Peyer's patch (tissue), 4 donors: Measurements from ENCODE around the gene CFAP97D2. TPM values are rescaled to one million over a fixed set of nuclear protein-coding genes. Genes with fewer than 3 reads are reported as not detected.
"Not testable (repeated sequence)": the region's sequence is repeated elsewhere in the genome, so short reads cannot be mapped to it uniquely, and the experiment has no call there.

Experiments
- DNase-seq, 3 donors: peaks; one replicate each; pipeline ENCODE4 v3.0.0-alpha.2; 2017 to 2019
- H3K27ac ChIP-seq, 4 donors: fragments of 200-600 bp; sonication (generic); one replicate each; pipeline ENCODE4 v1.5.1; 2016 to 2019
- H3K27me3 ChIP-seq, 2 donors: fragments of 200-600 bp; sonication (generic); one replicate each; pipeline ENCODE4 v1.5.1; 2019
- H3K36me3 ChIP-seq, 3 donors: fragments of 200-600 bp; sonication (generic); one replicate each; pipeline ENCODE4 v1.5.1; 2016 to 2019
- H3K4me1 ChIP-seq, 4 donors: fragments of 200-600 bp; sonication (generic); one replicate each; pipeline ENCODE4 v1.5.1; 2016 to 2019
- H3K4me3 ChIP-seq, 4 donors: fragments of 200-600 bp; sonication (generic); 1 replicate in 3 of 4; 2 replicates in 1 of 4; pipeline ENCODE4 v1.5.1; 2016 to 2019; ENCODE audit warnings: mild to moderate bottlenecking in 1 of 4
- H3K9me3 ChIP-seq, 4 donors: fragments of 200-600 bp; sonication (generic); one replicate each; pipeline ENCODE4 v1.5.1; 2016 to 2019; ENCODE audit warnings: mild to moderate bottlenecking in 1 of 4
- POLR2A ChIP-seq, 2 donors: fragments of 450-650 bp; IDR thresholded peaks; one replicate each; pipeline ENCODE4 v1.5.1; 2017; ENCODE audit warnings: antibody characterized with exemption in 2 of 2, mild to moderate bottlenecking in 2 of 2, moderate library complexity in 2 of 2
- total RNA-seq, 4 donors: library from RNA; depleted of rRNA; stranded (reverse); fragments of >200 nt; gene quantifications; one replicate each; pipeline ENCODE4 v1.1.0, GENCODE V29; 2016
- TF ChIP-seq, protein P1 (sequence below), 6 experiments: fragments of 450-650 bp in 4 of 6; fragments of 200-600 bp in 2 of 6; sonication (generic) in 1 of 6; IDR thresholded peaks; one replicate each; pipeline ENCODE4 v1.5.1; 2017 to 2019; ENCODE audit warnings: antibody characterized with exemption in 6 of 6, mild to moderate bottlenecking in 3 of 6, moderate library complexity in 1 of 6

Gene CFAP97D2
- total RNA-seq, 4 donors from 2014 or later: not detected

GRCh38 chr13:114261328-114261965 lies 82.4 kb downstream of the CFAP97D2 start:
- no peak overlapping the region for H3K27ac ChIP-seq
- TF ChIP-seq POLR2A (IDR thresholded peaks at IDR 0.05): no peak
- TF ChIP-seq, protein P1, sequence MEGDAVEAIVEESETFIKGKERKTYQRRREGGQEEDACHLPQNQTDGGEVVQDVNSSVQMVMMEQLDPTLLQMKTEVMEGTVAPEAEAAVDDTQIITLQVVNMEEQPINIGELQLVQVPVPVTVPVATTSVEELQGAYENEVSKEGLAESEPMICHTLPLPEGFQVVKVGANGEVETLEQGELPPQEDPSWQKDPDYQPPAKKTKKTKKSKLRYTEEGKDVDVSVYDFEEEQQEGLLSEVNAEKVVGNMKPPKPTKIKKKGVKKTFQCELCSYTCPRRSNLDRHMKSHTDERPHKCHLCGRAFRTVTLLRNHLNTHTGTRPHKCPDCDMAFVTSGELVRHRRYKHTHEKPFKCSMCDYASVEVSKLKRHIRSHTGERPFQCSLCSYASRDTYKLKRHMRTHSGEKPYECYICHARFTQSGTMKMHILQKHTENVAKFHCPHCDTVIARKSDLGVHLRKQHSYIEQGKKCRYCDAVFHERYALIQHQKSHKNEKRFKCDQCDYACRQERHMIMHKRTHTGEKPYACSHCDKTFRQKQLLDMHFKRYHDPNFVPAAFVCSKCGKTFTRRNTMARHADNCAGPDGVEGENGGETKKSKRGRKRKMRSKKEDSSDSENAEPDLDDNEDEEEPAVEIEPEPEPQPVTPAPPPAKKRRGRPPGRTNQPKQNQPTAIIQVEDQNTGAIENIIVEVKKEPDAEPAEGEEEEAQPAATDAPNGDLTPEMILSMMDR (IDR thresholded peaks at IDR 0.05): no peak
- DNase-seq: no peak
- no peaks in the 10 kb centered on the region for H3K9me3 ChIP-seq
- no peaks in the 10 kb centered on the region for H3K4me1 ChIP-seq
- H3K4me3 ChIP-seq: no peak overlapping the region
- H3K27me3 ChIP-seq: no peaks in the 10 kb centered on the region
- peaks cover 0 to 100% (median 0%) of the 10 kb centered on the region in 3 donors for H3K36me3 ChIP-seq

GRCh38 chr13:114263578-114263977 lies 84.5 kb downstream of the CFAP97D2 start:
- no peaks in the 10 kb centered on the region for H3K4me1 ChIP-seq
- no peaks in the 10 kb centered on the region for H3K27me3 ChIP-seq
- H3K27ac ChIP-seq: no peak overlapping the region
- peaks cover 0 to 99% (median 0%) of the 10 kb centered on the region in 3 donors for H3K36me3 ChIP-seq
- TF ChIP-seq, protein P1 (IDR thresholded peaks at IDR 0.05): no peak
- TF ChIP-seq POLR2A (IDR thresholded peaks at IDR 0.05): no peak
- H3K4me3 ChIP-seq: no peak overlapping the region
- no peaks in the 10 kb centered on the region for H3K9me3 ChIP-seq
- no peak for DNase-seq

GRCh38 chr13:114264313-114264712 lies 85.3 kb downstream of the CFAP97D2 start:
- peaks cover 0 to 99% (median 0%) of the 10 kb centered on the region in 3 donors for H3K36me3 ChIP-seq
- H3K4me3 ChIP-seq, H3K27ac ChIP-seq: not testable (repeated sequence)

DNA sequence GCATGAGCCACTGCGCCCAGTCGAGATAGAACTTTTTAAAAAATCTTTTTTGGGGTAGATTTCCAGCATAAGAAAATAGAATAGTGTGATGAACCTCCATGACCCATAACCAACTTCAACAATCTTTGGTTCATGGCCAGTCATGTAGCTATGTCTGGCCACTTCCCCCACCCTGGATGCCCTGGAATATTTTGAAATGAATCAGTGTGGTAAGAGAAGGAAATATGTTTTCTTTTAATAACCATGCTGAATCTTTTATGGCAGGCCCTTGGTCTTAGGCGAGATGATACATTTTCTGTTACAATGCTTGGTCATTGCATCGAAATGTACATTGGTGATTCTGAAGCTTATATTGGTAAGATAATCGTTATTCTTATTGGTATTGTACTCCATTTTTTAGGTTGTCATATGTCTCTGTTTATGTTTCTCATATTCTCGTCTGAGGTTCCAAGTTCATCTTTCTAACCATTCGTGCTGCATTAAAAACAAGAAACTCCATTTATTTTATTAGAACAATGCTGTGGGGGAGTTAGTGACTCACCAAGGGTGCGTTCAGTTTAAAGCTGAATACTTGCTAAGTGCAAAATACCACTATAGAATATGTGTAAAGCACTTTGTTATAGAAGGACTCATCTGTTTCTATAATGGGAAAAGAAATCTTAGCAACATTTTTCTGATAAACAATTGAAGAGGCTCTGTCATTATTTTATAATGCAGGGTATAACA lies 86.0 kb downstream of the CFAP97D2 start:
- peaks cover 0 to 95% (median 0%) of the 10 kb centered on the region in 3 donors for H3K36me3 ChIP-seq
- TF ChIP-seq, protein P1 (IDR thresholded peaks at IDR 0.05): no peak
- TF ChIP-seq POLR2A (IDR thresholded peaks at IDR 0.05): no peak

More at GRCh38 chr13:114264313-114264712, 85.3 kb downstream of the CFAP97D2 start:
- H3K4me1 ChIP-seq, DNase-seq, H3K9me3 ChIP-seq, H3K27me3 ChIP-seq: not testable (repeated sequence)

GRCh38 chr13:114266241-114266640 lies 87.2 kb downstream of the CFAP97D2 start:
- Histone ChIP-seq H3K4me3 (no peak overlapping the region), H3K4me1 (no peaks in the 10 kb centered on the region), H3K9me3 (no peaks in the 10 kb centered on the region), H3K36me3 (peaks cover 0 to 83% (median 0%) of the 10 kb centered on the region in 3 donors), H3K27me3 (no peaks in the 10 kb centered on the region), H3K27ac (no peak overlapping the region)
- DNase-seq: no peak
- no peak for TF ChIP-seq POLR2A (IDR thresholded peaks at IDR 0.05)
- TF ChIP-seq, protein P1 (IDR thresholded peaks at IDR 0.05): no peak

More for the DNA sequence above, 86.0 kb downstream of the CFAP97D2 start:
- no peaks in the 10 kb centered on the region for H3K9me3 ChIP-seq
- no peaks in the 10 kb centered on the region for H3K27me3 ChIP-seq
- H3K4me3 ChIP-seq: no peak overlapping the region
- DNase-seq: no peak
- H3K4me1 ChIP-seq: no peaks in the 10 kb centered on the region
- H3K27ac ChIP-seq: no peak overlapping the region
